ENCODE data around the gene TM4SF1. TPM values are rescaled to one million over a fixed set of nuclear protein-coding genes. Genes with fewer than 3 reads are reported as not detected.

The TM4SF1 gene
- total and polyA plus RNA-seq, 2 donors (not counting 3 experiments of a cell fraction or from before 2014, with no cell fraction given) = 559 to 1,407 TPM

DNA sequence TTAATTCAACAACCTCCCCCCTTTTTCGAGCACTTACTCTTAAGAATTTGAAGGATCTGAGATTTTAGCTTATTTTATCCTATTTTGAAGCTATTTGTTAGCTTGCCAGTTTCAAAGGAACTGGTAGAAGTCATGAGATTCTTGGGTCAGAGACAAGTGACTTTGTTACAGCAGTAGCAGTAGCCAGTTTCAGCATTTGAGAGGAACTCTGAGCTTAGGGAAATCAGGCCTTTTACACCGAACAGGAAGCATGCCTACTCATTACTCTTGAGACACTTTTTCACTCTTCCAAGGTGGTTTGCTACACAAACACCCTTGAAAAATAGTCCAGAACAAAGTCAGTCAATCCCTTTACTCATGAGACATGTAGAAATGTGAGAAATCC, 24.5 kb upstream of the TM4SF1 start:
- CTCF ChIA-PET = interaction anchor here (1.1 to 1.7 kb wide), 10 partner anchors 11 to 446 kb away, joined by 3 to 15 read pairs (median 4); partner anchors contain the start of gene TM4SF1
- Histone ChIP-seq H3K4me3 (replicated peaks in 1 of 3; ENCODE audit: insufficient read depth in 1 of 3, low read depth in 1 of 3, low read length in 3 of 3) (no peak overlapping the region), H4K20me1 (replicated peaks; ENCODE audit: control insufficient read depth, extremely low read depth, insufficient read depth, low read length) (no peaks in the 10 kb centered on the region), H3K36me3 (ENCODE audit: control insufficient read depth in 2 of 2, extremely low read depth in 1 of 2, insufficient read depth in 2 of 2, low read length in 2 of 2) (no peaks in the 10 kb centered on the region), H3K4me1 (ENCODE audit: control insufficient read depth, extremely low read depth, insufficient read depth, low read length) (peaks cover 25% of the 10 kb centered on the region), H3K4me2 (ENCODE audit: insufficient read depth, low read length) (peak overlapping the region; percentile 70), H3K79me2 (ENCODE audit: control insufficient read depth, insufficient read depth, low read length) (no peaks in the 10 kb centered on the region), H3K9me1 (replicated peaks; ENCODE audit: control insufficient read depth, extremely low read depth, insufficient read depth, low read length) (no peaks in the 10 kb centered on the region), H3K27me3 (ENCODE audit: control insufficient read depth in 2 of 2, insufficient read depth in 2 of 2, low read length in 2 of 2) (no peaks in the 10 kb centered on the region), H2AFZ (ENCODE audit: low read depth, low read length) (peak overlapping the region; percentile 4), H3K9me3 (replicated peaks; ENCODE audit: control insufficient read depth, insufficient read depth, low read length) (no peaks in the 10 kb centered on the region), H3K9ac (replicated peaks; ENCODE audit: extremely low read depth, insufficient read depth, low read length) (no peak overlapping the region), H3K27ac (ENCODE audit: insufficient read depth, low read depth, low read length) (peak overlapping the region; percentile 62)
- dilution Hi-C loops (cut with MboI; ENCODE audit: extremely low pct_ligation_motif_present, low sequenced_read_pairs) = no loop called here
- no TSS peak for BruUV-seq (replicated peaks)
- FAIRE-seq (no peak), DNase-seq (ENCODE audit: low read depth, low spot score) (peak; percentile 71)
- POLR2A ChIA-PET = interaction anchor here (1.1 to 1.3 kb wide), 2 partner anchors 27 to 31 kb away, joined by 3 read pairs; no protein-coding TSS in a partner anchor
- intact Hi-C loops (cut with micrococcal nuclease) = loop anchor here (5.0 kb wide), 1 partner anchor 40 kb away; no protein-coding TSS in a partner anchor
- TF ChIP-seq POLR2AphosphoS5 (IDR thresholded peaks at IDR 0.05; ENCODE audit: insufficient read depth, low read depth, low read length) = no peak
- no peak for TF ChIP-seq EZH2 (IDR thresholded peaks at IDR 0.05; ENCODE audit: borderline replicate concordance, low read depth, low read length, severe bottlenecking)

DNA sequence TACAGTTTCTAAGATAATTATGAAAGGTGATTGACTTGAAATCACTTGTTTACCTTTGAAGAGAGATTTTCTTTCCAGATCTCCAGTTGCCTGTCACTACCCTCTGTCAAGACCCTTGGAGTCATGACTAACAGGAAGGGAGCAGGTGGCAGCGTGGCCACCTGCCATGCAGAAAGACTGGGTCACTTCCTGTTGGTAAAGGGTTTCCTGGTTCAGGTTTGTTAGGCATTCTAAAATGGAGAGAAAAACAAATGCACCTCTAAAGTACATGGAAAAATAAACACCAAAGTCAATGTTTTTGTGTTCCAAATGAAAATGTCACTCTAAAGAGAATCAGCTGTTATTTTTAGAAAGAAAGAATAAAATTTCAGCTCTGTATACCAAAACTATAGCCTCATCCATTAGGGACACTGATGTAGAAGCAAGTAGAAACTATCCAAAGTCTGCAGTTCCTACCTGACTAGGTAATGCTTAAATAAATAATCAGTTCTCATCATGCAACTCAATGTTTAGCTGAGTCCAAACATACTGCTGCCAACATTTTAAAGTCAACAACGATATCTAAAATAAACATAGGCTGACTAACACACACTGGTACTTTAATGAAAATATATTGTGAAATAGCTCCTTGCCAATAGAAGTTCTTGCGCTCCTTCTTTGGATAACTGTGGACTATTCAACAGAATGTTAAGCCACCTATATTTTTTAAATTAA, 23.9 kb upstream of the TM4SF1 start:
- dilution Hi-C loops (cut with MboI; ENCODE audit: extremely low pct_ligation_motif_present, low sequenced_read_pairs) = no loop called here
- TF ChIP-seq, protein P1, sequence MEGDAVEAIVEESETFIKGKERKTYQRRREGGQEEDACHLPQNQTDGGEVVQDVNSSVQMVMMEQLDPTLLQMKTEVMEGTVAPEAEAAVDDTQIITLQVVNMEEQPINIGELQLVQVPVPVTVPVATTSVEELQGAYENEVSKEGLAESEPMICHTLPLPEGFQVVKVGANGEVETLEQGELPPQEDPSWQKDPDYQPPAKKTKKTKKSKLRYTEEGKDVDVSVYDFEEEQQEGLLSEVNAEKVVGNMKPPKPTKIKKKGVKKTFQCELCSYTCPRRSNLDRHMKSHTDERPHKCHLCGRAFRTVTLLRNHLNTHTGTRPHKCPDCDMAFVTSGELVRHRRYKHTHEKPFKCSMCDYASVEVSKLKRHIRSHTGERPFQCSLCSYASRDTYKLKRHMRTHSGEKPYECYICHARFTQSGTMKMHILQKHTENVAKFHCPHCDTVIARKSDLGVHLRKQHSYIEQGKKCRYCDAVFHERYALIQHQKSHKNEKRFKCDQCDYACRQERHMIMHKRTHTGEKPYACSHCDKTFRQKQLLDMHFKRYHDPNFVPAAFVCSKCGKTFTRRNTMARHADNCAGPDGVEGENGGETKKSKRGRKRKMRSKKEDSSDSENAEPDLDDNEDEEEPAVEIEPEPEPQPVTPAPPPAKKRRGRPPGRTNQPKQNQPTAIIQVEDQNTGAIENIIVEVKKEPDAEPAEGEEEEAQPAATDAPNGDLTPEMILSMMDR (IDR thresholded peaks at IDR 0.05; ENCODE audit: extremely low read depth in 1 of 2, insufficient read depth in 1 of 2, low read depth in 1 of 2, low read length in 2 of 2) = no peak
- TF ChIP-seq JUN (IDR thresholded peaks at IDR 0.05; ENCODE audit: borderline replicate concordance, insufficient read depth, insufficient read length, low read depth) (peak; percentile 10), FOS (IDR thresholded peaks at IDR 0.05; ENCODE audit: borderline replicate concordance, insufficient read depth, low read length) (peak; percentile 29), POLR2AphosphoS5 (IDR thresholded peaks at IDR 0.05; ENCODE audit: insufficient read depth, low read depth, low read length) (no peak)
- POLR2A ChIA-PET = interaction anchor here (0.5 to 1.3 kb wide), 3 partner anchors 11 to 31 kb away, joined by 3 read pairs; no protein-coding TSS in a partner anchor
- Histone ChIP-seq H3K4me2 (ENCODE audit: insufficient read depth, low read length) (peak overlapping the region; percentile 70), H3K27ac (ENCODE audit: insufficient read depth, low read depth, low read length) (peak overlapping the region; percentile 62), H3K4me3 (replicated peaks in 1 of 3; ENCODE audit: insufficient read depth in 1 of 3, low read depth in 1 of 3, low read length in 3 of 3) (no peak overlapping the region), H3K9me1 (replicated peaks; ENCODE audit: control insufficient read depth, extremely low read depth, insufficient read depth, low read length) (no peaks in the 10 kb centered on the region), H3K79me2 (ENCODE audit: control insufficient read depth, insufficient read depth, low read length) (no peaks in the 10 kb centered on the region), H3K27me3 (ENCODE audit: control insufficient read depth in 2 of 2, insufficient read depth in 2 of 2, low read length in 2 of 2) (no peaks in the 10 kb centered on the region), H3K9ac (replicated peaks; ENCODE audit: extremely low read depth, insufficient read depth, low read length) (no peak overlapping the region), H2AFZ (ENCODE audit: low read depth, low read length) (no peak overlapping the region), H3K36me3 (ENCODE audit: control insufficient read depth in 2 of 2, extremely low read depth in 1 of 2, insufficient read depth in 2 of 2, low read length in 2 of 2) (no peaks in the 10 kb centered on the region), H3K4me1 (ENCODE audit: control insufficient read depth, extremely low read depth, insufficient read depth, low read length) (peaks cover 26% of the 10 kb centered on the region), H4K20me1 (replicated peaks; ENCODE audit: control insufficient read depth, extremely low read depth, insufficient read depth, low read length) (no peaks in the 10 kb centered on the region), H3K9me3 (replicated peaks; ENCODE audit: control insufficient read depth, insufficient read depth, low read length) (no peaks in the 10 kb centered on the region)
- intact Hi-C loops (cut with micrococcal nuclease) = loop anchor here (5.0 kb wide), 1 partner anchor 41 kb away; no protein-coding TSS in a partner anchor
- BruUV-seq (replicated peaks) = no TSS peak
- CTCF ChIA-PET = interaction anchor here (1.1 to 1.7 kb wide), 11 partner anchors 9 to 446 kb away, joined by 3 to 15 read pairs (median 5); partner anchors contain the start of gene TM4SF1
- FAIRE-seq (peak; percentile 55), DNase-seq (ENCODE audit: low read depth, low spot score) (peak; percentile 78)

Measured in endothelial cell of umbilical vein (primary cell).